HG03521 (cell line): ENCODE measurements around the gene MYBL2.
"Not testable (repeated sequence)": the region's sequence is repeated elsewhere in the genome, so short reads cannot be mapped to it uniquely, and the experiment has no call there.

Experiments used
- ATAC-seq: cut with Tn5 transposase; IDR thresholded peaks from one replicate; pipeline ENCODE4 v1.9.1; 2021; ENCODE audit warnings: mild to moderate bottlenecking, moderate library complexity; ENCODE audit not compliant: unreplicated experiment

Gene MYBL2

GRCh38 chr20:43666376-43667328, at the start of gene MYBL2:
Gene MYBL2 (plus strand): TSS chr20:43667114. CDS start chr20:43667284, 170 bp downstream.
- peak; percentile 74 for ATAC-seq

- no peak for ATAC-seq
Measured at GRCh38 chr20:43631598-43631997, 35.3 kb upstream of the MYBL2 start.

GRCh38 chr20:43636429-43636828, 30.5 kb upstream of the MYBL2 start:
- ATAC-seq: no peak

- no peak for ATAC-seq
Measured at GRCh38 chr20:43642548-43642947, 24.4 kb upstream of the MYBL2 start.

GRCh38 chr20:43650997-43651525, 15.9 kb upstream of the MYBL2 start:
- ATAC-seq: no peak

GRCh38 chr20:43651650-43652184, 15.2 kb upstream of the MYBL2 start:
- ATAC-seq: not testable (repeated sequence)

GRCh38 chr20:43653966-43654365, 12.9 kb upstream of the MYBL2 start:
- ATAC-seq: no peak

- not testable (repeated sequence) for ATAC-seq
Measured at GRCh38 chr20:43655176-43655575, 11.7 kb upstream of the MYBL2 start.

- ATAC-seq: no peak
Measured at GRCh38 chr20:43655937-43656336, 11.0 kb upstream of the MYBL2 start.

- ATAC-seq: peak; percentile 4
Measured at GRCh38 chr20:43658069-43658722, 8.7 kb upstream of the MYBL2 start.

GRCh38 chr20:43658723-43659419, 8.0 kb upstream of the MYBL2 start:
- no peak for ATAC-seq

GRCh38 chr20:43662943-43663655, 3.8 kb upstream of the MYBL2 start:
- no peak for ATAC-seq

GRCh38 chr20:43665466-43666176, 1.3 kb upstream of the MYBL2 start:
- no peak for ATAC-seq

GRCh38 chr20:43667341-43668132, 623 bp downstream of the MYBL2 start:
- peak; percentile 22 for ATAC-seq

- ATAC-seq: no peak
Measured at GRCh38 chr20:43669332-43669731, 2.4 kb downstream of the MYBL2 start.

- ATAC-seq: no peak
Measured at GRCh38 chr20:43670423-43670822, 3.5 kb downstream of the MYBL2 start.

- ATAC-seq: no peak
Measured at GRCh38 chr20:43676368-43676767, 9.5 kb downstream of the MYBL2 start.

GRCh38 chr20:43680981-43681380, 14.1 kb downstream of the MYBL2 start:
- ATAC-seq: peak; percentile 16

GRCh38 chr20:43681468-43681942, 14.6 kb downstream of the MYBL2 start:
- ATAC-seq: peak; percentile 9
